Spleen (tissue), 13 donors: ENCODE measurements around the gene PLEKHH1. TPM values are rescaled to one million over a fixed set of nuclear protein-coding genes. Genes with fewer than 3 reads are reported as not detected.

Source experiments
- DNase-seq: peaks from one replicate; pipeline ENCODE4 v3.0.0-alpha.2; 2020
- H3K27ac ChIP-seq, 8 donors: fragments of 200-600 bp; sonication (generic) in 7 of 8; 1 replicate in 4 of 8; 2 replicates in 4 of 8; pipeline versions ENCODE4 v1.5.0 to v1.8.0; 2016 to 2021; ENCODE audit warnings: inconsistent platforms in 4 of 8, mild to moderate bottlenecking in 4 of 8, moderate library complexity in 1 of 8
- H3K27me3 ChIP-seq, 7 donors: fragments of 200-600 bp; sonication (generic) in 6 of 7; replicated peaks in 1 of 7; 1 replicate in 4 of 7; 2 replicates in 3 of 7; pipeline versions ENCODE4 v1.5.0 to v1.8.0; 2016 to 2021; ENCODE audit warnings: inconsistent platforms in 3 of 7, mild to moderate bottlenecking in 1 of 7
- H3K36me3 ChIP-seq, 6 donors: fragments of 200-600 bp; sonication (generic) in 5 of 6; 1 replicate in 4 of 6; 2 replicates in 2 of 6; pipeline versions ENCODE4 v1.5.0 to v1.8.0; 2016 to 2021; ENCODE audit warnings: inconsistent platforms in 2 of 6
- H3K4me1 ChIP-seq, 6 donors: fragments of 200-600 bp; sonication (generic) in 5 of 6; 1 replicate in 3 of 6; 2 replicates in 3 of 6; pipeline versions ENCODE4 v1.5.0 to v1.8.0; 2016 to 2021; ENCODE audit warnings: inconsistent platforms in 3 of 6
- H3K4me3 ChIP-seq, 8 donors: fragments of 200-600 bp; sonication (generic) in 7 of 8; 1 replicate in 4 of 8; 2 replicates in 4 of 8; pipeline versions ENCODE4 v1.5.0 to v1.8.0; 2016 to 2021; ENCODE audit warnings: inconsistent platforms in 4 of 8, mild to moderate bottlenecking in 4 of 8, moderate library complexity in 2 of 8
- H3K9me3 ChIP-seq, 8 donors: fragments of 200-600 bp; sonication (generic) in 7 of 8; 1 replicate in 4 of 8; 2 replicates in 4 of 8; pipeline versions ENCODE4 v1.5.0 to v1.8.0; 2016 to 2021; ENCODE audit warnings: inconsistent platforms in 4 of 8
- CTCF ChIP-seq, 11 experiments: fragments of 200-600 bp in 7 of 11; fragments of 450-650 bp in 4 of 11; sonication (generic) in 4 of 11; IDR thresholded peaks in 8 of 11; conservative IDR thresholded peaks in 3 of 11; 1 replicate in 7 of 11; 2 replicates in 4 of 11; pipeline versions ENCODE4 v1.4.0 to v1.8.0; 2016 to 2021; ENCODE audit warnings: antibody characterized with exemption in 11 of 11, inconsistent platforms in 4 of 11, mild to moderate bottlenecking in 1 of 11
- POLR2A ChIP-seq, 3 donors: fragments of 450-650 bp; IDR thresholded peaks; one replicate each; pipeline ENCODE4 v1.5.1; 2017; ENCODE audit warnings: antibody characterized with exemption in 3 of 3, mild to moderate bottlenecking in 1 of 3
- POLR2AphosphoS5 ChIP-seq, 3 donors: sonication (generic); formaldehyde crosslinking; IDR thresholded peaks; one replicate each; pipeline ENCODE4 v1.5.1; 2017; ENCODE audit warnings: antibody characterized with exemption in 3 of 3
- WGBS, 5 donors: extraction: QIAGEN DNeasy Blood & Tissue Kit in 3 of 5; methylation state at CpG; one replicate each; pipeline versions ENCODE4 v1.1.5 to v1.1.7; 2013 to 2018; 5-methylcytosine and 5-hydroxymethylcytosine counted together
- intact Hi-C: fragments of 100-400 bp; cut with DNase I; formaldehyde crosslinking; loops from one replicate; pipeline ENCODE4 v1.15.0; 2023; ENCODE audit warnings: low total_unique reads
- long read RNA-seq, 2 donors: transcript quantifications; one replicate each; lab custom pipeline, GENCODE V29; 2026
- polyA plus RNA-seq, 3 donors: library from polyadenylated mRNA; stranded (reverse); fragments of 200-250 nt; gene quantifications; one replicate each; pipeline ENCODE4 v1.2.1, GENCODE V29; 2013
- total RNA-seq, 7 donors: library from RNA; depleted of rRNA in 3 of 7; stranded (reverse); fragments of >200 nt in 3 of 7; fragmentation: NEBNext Ultra II Directional in 4 of 7; extraction: Animal tissue kit (Norgen Biotek cat#: 25700) in 4 of 7; gene quantifications; one replicate each; pipeline versions ENCODE4 v1.1.0 to v1.2.1, GENCODE V29; 2016 to 2021
- donor health status: healthy with polysubstance abuse.
- donor health status: DM: no; HTN: no; CAD: no; lungs with moderate emphysema.
- donor health status: DM: no; HTN: no; CAD: no.
- donor health status: Bipolar disorder and iron deficiency.
- donor health status: healthy.
- donor health status: DM: no; HTN: no; CAD: no.
- donor health status: DM: yes; HTN: yes; CAD: no.

The PLEKHH1 gene
- total RNA-seq (1 to 10 TPM; 1.7 to 7.1 (median 5.0) TPM), polyA plus RNA-seq (1 to 10 TPM in 2 of 3 donors, under 1 TPM in 1; 0.56 to 5.1 (median 1.1) TPM)
- long read RNA-seq, donor 1, result 0 reads
- long read RNA-seq, donor 2, result 0 reads

- Histone ChIP-seq H3K36me3 (no peaks in the 10 kb centered on the region), H3K27ac (peak within 1 kb of the TSS in 4 of 8 donors; percentile 38 to 70 (median 50)), H3K4me1 (peaks cover 0 to 21% (median 14%) of the 10 kb centered on the region in 6 donors), H3K4me3 (peak within 1 kb of the TSS; percentile 52 to 86 (median 66)), H3K27me3 (peaks cover 0 to 30% (median 13%) of the 10 kb centered on the region in 7 donors), H3K9me3 (no peaks in the 10 kb centered on the region)
- peak; percentile 88 for DNase-seq
- peak; percentile 65 to 84 (median 74) for TF ChIP-seq POLR2AphosphoS5 (IDR thresholded peaks at IDR 0.05)
- no peak for TF ChIP-seq CTCF (IDR thresholded peaks at IDR 0.05 in 8 of 11, conservative IDR thresholded peaks at IDR 0.05 in 3 of 11)
- WGBS, 5 donors, result 0 to 4% (median 1%) methylated on average over 6 to 86 of the region's 86 CpGs
- intact Hi-C loops, result no loop called here
Observed at GRCh38 chr14:67532998-67533753, at the start of gene PLEKHH1. TSS of gene PLEKHH1 (plus strand) at chr14:67533290. CDS start at chr14:67541868, 8,578 bp downstream.

- peaks cover 0 to 73% (median 19%) of the 10 kb centered on the region in 6 donors for H3K36me3 ChIP-seq
- no peaks in the 10 kb centered on the region for H3K27me3 ChIP-seq
- peaks cover 10 to 84% (median 43%) of the 10 kb centered on the region in 6 donors for H3K4me1 ChIP-seq
- 89 to 97% (median 91%) methylated on average over 7 to 8 of the region's 8 CpGs for WGBS, 5 donors
- no peak for TF ChIP-seq POLR2A (IDR thresholded peaks at IDR 0.05)
- TF ChIP-seq POLR2AphosphoS5 (IDR thresholded peaks at IDR 0.05), result peak in 1 of 3 donors; percentile 13
- H3K27ac ChIP-seq, result peak overlapping the region in 3 of 8 donors; percentile 6 to 41 (median 13)
- intact Hi-C loops, result no loop called here
- DNase-seq, result no peak
- H3K4me3 ChIP-seq, result no peak overlapping the region
- H3K9me3 ChIP-seq, result no peaks in the 10 kb centered on the region
Observed at GRCh38 chr14:67483579-67484285, 49.4 kb upstream of the PLEKHH1 start.

- WGBS, 5 donors, result 68 to 81% (median 77%) methylated on average over 3 to 4 of the region's 4 CpGs
- H3K36me3 ChIP-seq, result peaks cover 0 to 61% (median 19%) of the 10 kb centered on the region in 6 donors
Observed at GRCh38 chr14:67485501-67486095, 47.5 kb upstream of the PLEKHH1 start.

More at GRCh38 chr14:67485501-67486095, 47.5 kb upstream of the PLEKHH1 start:
- peaks cover 18 to 95% (median 62%) of the 10 kb centered on the region in 6 donors for H3K4me1 ChIP-seq
- H3K27ac ChIP-seq, result peak overlapping the region in 4 of 8 donors; percentile 5 to 36 (median 28)
- no peak for DNase-seq
- TF ChIP-seq POLR2A (IDR thresholded peaks at IDR 0.05), result no peak
- TF ChIP-seq CTCF (IDR thresholded peaks at IDR 0.05 in 8 of 11, conservative IDR thresholded peaks at IDR 0.05 in 3 of 11), result no peak
- no peak for TF ChIP-seq POLR2AphosphoS5 (IDR thresholded peaks at IDR 0.05)
- intact Hi-C loops, result no loop called here
- no peak overlapping the region for H3K4me3 ChIP-seq
- no peaks in the 10 kb centered on the region for H3K27me3 ChIP-seq
- H3K9me3 ChIP-seq, result no peaks in the 10 kb centered on the region
